PFSK-1 (cell line): ENCODE results near the gene ZW10.

Source experiments
- FOXP2 ChIP-seq: optimal IDR thresholded peaks from 2 replicates; pipeline ENCODE3; 2011; ENCODE audit warnings: borderline replicate concordance, control low read depth, inconsistent platforms; ENCODE audit not compliant: insufficient read depth; ENCODE audit errors: extremely low read length, extremely low read depth
- POLR2AphosphoS5 ChIP-seq: IDR thresholded peaks from 2 replicates; pipeline ENCODE4 v1.6.1; 2012; ENCODE audit warnings: low read depth, mild to moderate bottlenecking, control low read depth, low read length, moderate library complexity
- REST ChIP-seq, 2 experiments: IDR thresholded peaks; 2 replicates each; pipeline versions ENCODE4 v1.6.1 to v1.8.0; 2011 to 2012; ENCODE audit warnings: low read depth in 2 of 2, low read length in 2 of 2, control low read depth in 1 of 2, inconsistent platforms in 1 of 2, mild to moderate bottlenecking in 1 of 2, moderate library complexity in 1 of 2; ENCODE audit not compliant: insufficient read depth in 1 of 2
- SIN3A ChIP-seq: IDR thresholded peaks from 2 replicates; pipeline ENCODE4 v1.6.1; 2012; ENCODE audit warnings: mild to moderate bottlenecking, low read length, moderate library complexity, borderline replicate concordance; ENCODE audit not compliant: insufficient read depth
- TAF1 ChIP-seq: IDR thresholded peaks from 2 replicates; pipeline ENCODE4 v1.6.1; 2012; ENCODE audit warnings: low read length, control low read depth, borderline replicate concordance; ENCODE audit not compliant: insufficient read depth

Gene ZW10

GRCh38 chr11:113693030-113693429 is 80.5 kb downstream of the ZW10 start:
- TF ChIP-seq REST (IDR thresholded peaks at IDR 0.05; ENCODE audit: insufficient read depth in 1 of 2, low read depth in 2 of 2, low read length in 2 of 2) (no peak), FOXP2 (no peak), SIN3A (no peak), TAF1 (no peak), POLR2AphosphoS5 (no peak)

GRCh38 chr11:113690619-113691569 is 82.6 kb downstream of the ZW10 start:
- no peak for TF ChIP-seq REST (IDR thresholded peaks at IDR 0.05; ENCODE audit: insufficient read depth in 1 of 2, low read depth in 2 of 2, low read length in 2 of 2)
- TF ChIP-seq FOXP2: no peak
- TF ChIP-seq SIN3A: no peak
- no peak for TF ChIP-seq POLR2AphosphoS5
- no peak for TF ChIP-seq TAF1

GRCh38 chr11:113689768-113690618 is 83.5 kb downstream of the ZW10 start:
- no peak for TF ChIP-seq FOXP2
- TF ChIP-seq REST (IDR thresholded peaks at IDR 0.05; ENCODE audit: insufficient read depth in 1 of 2, low read depth in 2 of 2, low read length in 2 of 2): no peak
- TF ChIP-seq POLR2AphosphoS5: no peak
- no peak for TF ChIP-seq SIN3A
- no peak for TF ChIP-seq TAF1

- TF ChIP-seq TAF1 (no peak), POLR2AphosphoS5 (no peak), SIN3A (no peak), FOXP2 (no peak), REST (IDR thresholded peaks at IDR 0.05; ENCODE audit: insufficient read depth in 1 of 2, low read depth in 2 of 2, low read length in 2 of 2) (no peak)
These were observed 87.7 kb downstream of the ZW10 start for GRCh38 chr11:113685654-113686359.
